ENCODE measurements around the gene SYTL2.

DNA sequence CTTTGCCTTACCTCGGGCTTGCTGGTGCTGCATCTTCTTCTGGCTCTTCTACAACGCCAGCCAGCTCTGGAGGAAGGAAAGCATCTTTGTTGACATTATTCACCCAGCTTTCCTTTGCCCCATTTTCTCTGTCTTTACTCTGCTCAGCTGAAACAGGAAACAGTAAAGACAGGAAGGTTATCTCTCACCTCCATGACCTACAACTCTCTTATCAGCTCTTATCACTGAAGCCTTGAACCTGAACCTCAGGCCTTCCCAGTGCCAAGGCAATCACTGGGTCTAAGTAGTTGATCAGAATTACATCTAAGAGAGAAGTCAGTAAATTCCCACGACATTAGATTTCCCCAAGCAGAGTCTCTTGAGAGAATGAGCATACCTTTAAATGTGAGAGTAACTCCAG, 65.3 kb downstream of the SYTL2 start:
- TF ChIP-seq, protein P1, sequence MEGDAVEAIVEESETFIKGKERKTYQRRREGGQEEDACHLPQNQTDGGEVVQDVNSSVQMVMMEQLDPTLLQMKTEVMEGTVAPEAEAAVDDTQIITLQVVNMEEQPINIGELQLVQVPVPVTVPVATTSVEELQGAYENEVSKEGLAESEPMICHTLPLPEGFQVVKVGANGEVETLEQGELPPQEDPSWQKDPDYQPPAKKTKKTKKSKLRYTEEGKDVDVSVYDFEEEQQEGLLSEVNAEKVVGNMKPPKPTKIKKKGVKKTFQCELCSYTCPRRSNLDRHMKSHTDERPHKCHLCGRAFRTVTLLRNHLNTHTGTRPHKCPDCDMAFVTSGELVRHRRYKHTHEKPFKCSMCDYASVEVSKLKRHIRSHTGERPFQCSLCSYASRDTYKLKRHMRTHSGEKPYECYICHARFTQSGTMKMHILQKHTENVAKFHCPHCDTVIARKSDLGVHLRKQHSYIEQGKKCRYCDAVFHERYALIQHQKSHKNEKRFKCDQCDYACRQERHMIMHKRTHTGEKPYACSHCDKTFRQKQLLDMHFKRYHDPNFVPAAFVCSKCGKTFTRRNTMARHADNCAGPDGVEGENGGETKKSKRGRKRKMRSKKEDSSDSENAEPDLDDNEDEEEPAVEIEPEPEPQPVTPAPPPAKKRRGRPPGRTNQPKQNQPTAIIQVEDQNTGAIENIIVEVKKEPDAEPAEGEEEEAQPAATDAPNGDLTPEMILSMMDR (IDR thresholded peaks at IDR 0.05; ENCODE audit: low read length): no peak
- TF ChIP-seq EZH2 (IDR thresholded peaks at IDR 0.05; ENCODE audit: borderline replicate concordance, low read length): no peak

Data from OCI-LY1 (cell line).